ENCODE results near the gene ELMO1. TPM values are rescaled to one million over a fixed set of nuclear protein-coding genes. Genes with fewer than 3 reads are reported as not detected.

The ELMO1 gene
- total RNA-seq, 1 experiment from 2014 or later = 1.1 TPM

DNA sequence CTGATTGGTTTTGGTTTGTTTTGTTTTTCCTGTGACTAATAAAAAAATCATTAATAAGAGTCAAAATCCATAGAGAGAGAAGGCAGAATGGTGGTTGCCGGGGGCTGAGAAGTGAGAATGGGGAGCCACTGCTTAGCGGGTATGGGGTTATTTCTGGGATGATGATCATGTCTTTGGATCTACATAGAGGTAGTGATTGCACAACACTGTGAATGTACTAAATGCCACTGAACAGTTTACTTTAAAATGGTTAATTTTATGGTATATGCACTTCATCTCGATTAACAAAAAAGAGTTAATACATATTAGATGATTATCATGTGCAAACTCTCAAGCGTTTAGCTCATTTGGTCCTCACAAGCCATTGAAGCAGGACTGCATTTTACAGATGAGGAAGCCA lies 342.9 kb downstream of the ELMO1 start:
- ChIA-PET CTCF (no interaction called here), RAD21 (ENCODE audit: low non-redundant PET in 1 of 2, low total read pairs in 2 of 2, uncharacterized antibody in 2 of 2, unreplicated experiment in 2 of 2) (no interaction called here), POLR2A (no interaction called here)
- ATAC-seq = no peak
- Histone ChIP-seq H2AFZ (ENCODE audit: low read depth, low read length, poor library complexity, severe bottlenecking) (no peak overlapping the region), H3K36me3 (ENCODE audit: control insufficient read depth in 1 of 2, insufficient read depth in 2 of 2, low read length in 2 of 2) (no peaks in the 10 kb centered on the region), H3K79me2 (ENCODE audit: insufficient read depth, low read length) (no peaks in the 10 kb centered on the region), H3K4me3 (replicated peaks in 1 of 2; ENCODE audit: low read depth in 1 of 2, low read length in 2 of 2) (no peak overlapping the region), H3K4me2 (ENCODE audit: low read length) (no peak overlapping the region), H3K27ac (ENCODE audit: low read depth, low read length) (no peak overlapping the region), H3K9me2 (ENCODE audit: insufficient read depth) (no peaks in the 10 kb centered on the region), H3K9ac (ENCODE audit: low read length) (no peak overlapping the region), H4K20me1 (ENCODE audit: insufficient read depth) (no peaks in the 10 kb centered on the region), H3K27me3 (ENCODE audit: insufficient read depth, low read length) (no peaks in the 10 kb centered on the region), H3K9me3 (ENCODE audit: control insufficient read depth in 1 of 2, insufficient read depth in 1 of 2, low read depth in 1 of 2, low read length in 2 of 2) (no peaks in the 10 kb centered on the region), H3K4me1 (ENCODE audit: control insufficient read depth in 1 of 2, insufficient read depth in 2 of 2, low read length in 2 of 2) (peaks cover 0 to 7% of the 10 kb centered on the region in 2 experiments; a peak in 1 of 4 replicates)
- BruUV-seq (replicated peaks) = no TSS peak
- DNase-seq (ENCODE audit: low read depth, low spot score) = no peak
- intact Hi-C loops (cut with micrococcal nuclease) = no loop called here
- TF ChIP-seq, protein P1, sequence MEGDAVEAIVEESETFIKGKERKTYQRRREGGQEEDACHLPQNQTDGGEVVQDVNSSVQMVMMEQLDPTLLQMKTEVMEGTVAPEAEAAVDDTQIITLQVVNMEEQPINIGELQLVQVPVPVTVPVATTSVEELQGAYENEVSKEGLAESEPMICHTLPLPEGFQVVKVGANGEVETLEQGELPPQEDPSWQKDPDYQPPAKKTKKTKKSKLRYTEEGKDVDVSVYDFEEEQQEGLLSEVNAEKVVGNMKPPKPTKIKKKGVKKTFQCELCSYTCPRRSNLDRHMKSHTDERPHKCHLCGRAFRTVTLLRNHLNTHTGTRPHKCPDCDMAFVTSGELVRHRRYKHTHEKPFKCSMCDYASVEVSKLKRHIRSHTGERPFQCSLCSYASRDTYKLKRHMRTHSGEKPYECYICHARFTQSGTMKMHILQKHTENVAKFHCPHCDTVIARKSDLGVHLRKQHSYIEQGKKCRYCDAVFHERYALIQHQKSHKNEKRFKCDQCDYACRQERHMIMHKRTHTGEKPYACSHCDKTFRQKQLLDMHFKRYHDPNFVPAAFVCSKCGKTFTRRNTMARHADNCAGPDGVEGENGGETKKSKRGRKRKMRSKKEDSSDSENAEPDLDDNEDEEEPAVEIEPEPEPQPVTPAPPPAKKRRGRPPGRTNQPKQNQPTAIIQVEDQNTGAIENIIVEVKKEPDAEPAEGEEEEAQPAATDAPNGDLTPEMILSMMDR (IDR thresholded peaks at IDR 0.05 in 2 of 3, conservative IDR thresholded peaks at IDR 0.05 in 1 of 3; ENCODE audit: borderline replicate concordance in 1 of 3, insufficient read depth in 1 of 3, low read depth in 2 of 3, low read length in 2 of 3) = no peak
- TF ChIP-seq SRF (IDR thresholded peaks at IDR 0.05; ENCODE audit: low read depth) = no peak
- no peak for TF ChIP-seq EGR1 (IDR thresholded peaks at IDR 0.05; ENCODE audit: low read depth)
- TF ChIP-seq ELF1 (IDR thresholded peaks at IDR 0.05; ENCODE audit: borderline replicate concordance, low read depth) = no peak
- no peak for TF ChIP-seq POLR2A (IDR thresholded peaks at IDR 0.05; ENCODE audit: borderline replicate concordance, extremely low read depth, insufficient read depth, insufficient read length)
- TF ChIP-seq POLR2AphosphoS5 (IDR thresholded peaks at IDR 0.05; ENCODE audit: low read depth, low read length) = no peak
- no peak for TF ChIP-seq ZFX (IDR thresholded peaks at IDR 0.05)
- TF ChIP-seq, protein P2, sequence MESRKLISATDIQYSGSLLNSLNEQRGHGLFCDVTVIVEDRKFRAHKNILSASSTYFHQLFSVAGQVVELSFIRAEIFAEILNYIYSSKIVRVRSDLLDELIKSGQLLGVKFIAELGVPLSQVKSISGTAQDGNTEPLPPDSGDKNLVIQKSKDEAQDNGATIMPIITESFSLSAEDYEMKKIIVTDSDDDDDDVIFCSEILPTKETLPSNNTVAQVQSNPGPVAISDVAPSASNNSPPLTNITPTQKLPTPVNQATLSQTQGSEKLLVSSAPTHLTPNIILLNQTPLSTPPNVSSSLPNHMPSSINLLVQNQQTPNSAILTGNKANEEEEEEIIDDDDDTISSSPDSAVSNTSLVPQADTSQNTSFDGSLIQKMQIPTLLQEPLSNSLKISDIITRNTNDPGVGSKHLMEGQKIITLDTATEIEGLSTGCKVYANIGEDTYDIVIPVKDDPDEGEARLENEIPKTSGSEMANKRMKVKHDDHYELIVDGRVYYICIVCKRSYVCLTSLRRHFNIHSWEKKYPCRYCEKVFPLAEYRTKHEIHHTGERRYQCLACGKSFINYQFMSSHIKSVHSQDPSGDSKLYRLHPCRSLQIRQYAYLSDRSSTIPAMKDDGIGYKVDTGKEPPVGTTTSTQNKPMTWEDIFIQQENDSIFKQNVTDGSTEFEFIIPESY (IDR thresholded peaks at IDR 0.05; ENCODE audit: extremely low read depth, insufficient replicate concordance, low read length) = no peak
- no peak for TF ChIP-seq CBX3 (IDR thresholded peaks at IDR 0.05; ENCODE audit: low read depth)
- TF ChIP-seq TCF7L2 (IDR thresholded peaks at IDR 0.05; ENCODE audit: borderline replicate concordance, extremely low read depth, insufficient read depth, insufficient read length) = no peak
- no peak for TF ChIP-seq SIN3A (IDR thresholded peaks at IDR 0.05; ENCODE audit: low read depth)
- no peak for TF ChIP-seq SP1 (IDR thresholded peaks at IDR 0.05; ENCODE audit: low read depth)
- no peak for TF ChIP-seq MAX (IDR thresholded peaks at IDR 0.05)
- no peak for TF ChIP-seq JUND (IDR thresholded peaks at IDR 0.05)
- TF ChIP-seq EZH2 (IDR thresholded peaks at IDR 0.05) = no peak
- TF ChIP-seq, protein P3, sequence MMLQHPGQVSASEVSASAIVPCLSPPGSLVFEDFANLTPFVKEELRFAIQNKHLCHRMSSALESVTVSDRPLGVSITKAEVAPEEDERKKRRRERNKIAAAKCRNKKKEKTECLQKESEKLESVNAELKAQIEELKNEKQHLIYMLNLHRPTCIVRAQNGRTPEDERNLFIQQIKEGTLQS (IDR thresholded peaks at IDR 0.05) = no peak
